ENCODE data around the gene SPAG16. TPM values are rescaled to one million over a fixed set of nuclear protein-coding genes. Genes with fewer than 3 reads are reported as not detected.

The SPAG16 gene
- total and polyA plus RNA-seq, 10 donors, result 9.0 to 19.7 (median 12.2) TPM

DNA sequence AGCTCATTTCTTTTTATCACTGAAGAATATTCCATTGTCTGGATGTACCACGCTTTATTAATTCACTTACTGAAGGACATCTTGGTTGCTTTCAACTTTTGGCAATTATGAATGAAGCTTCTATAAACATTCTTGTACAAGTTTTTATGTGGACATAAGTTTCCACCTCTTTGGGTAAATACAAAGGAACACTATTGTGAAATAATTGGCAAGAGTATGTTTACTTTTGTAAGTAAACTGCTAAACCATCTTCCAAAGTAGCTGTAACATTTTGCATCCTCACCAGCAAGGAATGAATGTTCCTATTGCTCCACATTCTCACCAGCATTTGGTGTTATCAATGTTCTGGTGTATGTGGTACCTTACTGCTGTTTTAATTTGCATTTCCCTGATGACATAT, 1110.8 kb downstream of the SPAG16 start:
- Histone ChIP-seq H3K27ac (no peak overlapping the region), H3K9me3 (no peaks in the 10 kb centered on the region), H3K27me3 (replicated peaks in 1 of 7) (no peaks in the 10 kb centered on the region), H3K36me3 (no peaks in the 10 kb centered on the region), H3K4me1 (no peaks in the 10 kb centered on the region), H3K4me3 (no peak overlapping the region)
- no peak for TF ChIP-seq POLR2AphosphoS5 (IDR thresholded peaks at IDR 0.05)
- TF ChIP-seq, protein P1, sequence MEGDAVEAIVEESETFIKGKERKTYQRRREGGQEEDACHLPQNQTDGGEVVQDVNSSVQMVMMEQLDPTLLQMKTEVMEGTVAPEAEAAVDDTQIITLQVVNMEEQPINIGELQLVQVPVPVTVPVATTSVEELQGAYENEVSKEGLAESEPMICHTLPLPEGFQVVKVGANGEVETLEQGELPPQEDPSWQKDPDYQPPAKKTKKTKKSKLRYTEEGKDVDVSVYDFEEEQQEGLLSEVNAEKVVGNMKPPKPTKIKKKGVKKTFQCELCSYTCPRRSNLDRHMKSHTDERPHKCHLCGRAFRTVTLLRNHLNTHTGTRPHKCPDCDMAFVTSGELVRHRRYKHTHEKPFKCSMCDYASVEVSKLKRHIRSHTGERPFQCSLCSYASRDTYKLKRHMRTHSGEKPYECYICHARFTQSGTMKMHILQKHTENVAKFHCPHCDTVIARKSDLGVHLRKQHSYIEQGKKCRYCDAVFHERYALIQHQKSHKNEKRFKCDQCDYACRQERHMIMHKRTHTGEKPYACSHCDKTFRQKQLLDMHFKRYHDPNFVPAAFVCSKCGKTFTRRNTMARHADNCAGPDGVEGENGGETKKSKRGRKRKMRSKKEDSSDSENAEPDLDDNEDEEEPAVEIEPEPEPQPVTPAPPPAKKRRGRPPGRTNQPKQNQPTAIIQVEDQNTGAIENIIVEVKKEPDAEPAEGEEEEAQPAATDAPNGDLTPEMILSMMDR (IDR thresholded peaks at IDR 0.05 in 8 of 11, conservative IDR thresholded peaks at IDR 0.05 in 3 of 11), result no peak
- TF ChIP-seq POLR2A (IDR thresholded peaks at IDR 0.05), result no peak
- WGBS, 5 donors, result 83 to 93% (median 87%) methylated on average over 1 of the region's 1 CpG
- intact Hi-C loops (cut with DNase I; ENCODE audit: low total_unique reads), result no loop called here
- DNase-seq, result no peak

DNA sequence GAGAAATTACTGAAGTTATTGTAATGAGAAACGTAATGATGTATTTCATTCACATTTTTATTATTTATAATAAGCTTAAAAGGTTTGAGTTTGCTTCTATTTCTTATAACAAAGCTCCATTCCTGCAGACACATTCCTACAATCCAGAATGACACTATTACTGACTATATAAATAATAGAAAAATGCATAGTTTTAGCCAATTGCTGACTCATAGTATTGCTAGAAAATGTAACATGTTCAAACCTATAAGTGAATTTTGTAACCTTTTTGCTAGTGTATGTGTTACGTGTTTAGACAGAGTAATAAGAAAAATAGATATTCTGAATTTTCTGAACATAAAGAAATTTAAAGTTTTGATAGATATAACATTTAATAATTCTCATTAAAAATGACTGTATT, 1117.3 kb downstream of the SPAG16 start:
- DNase-seq, result no peak
- WGBS, 5 donors, result 55 to 77% (median 68%) methylated on average over 2 of the region's 2 CpGs
- TF ChIP-seq POLR2AphosphoS5 (IDR thresholded peaks at IDR 0.05) (no peak), POLR2A (IDR thresholded peaks at IDR 0.05) (no peak)
- TF ChIP-seq, protein P1 (IDR thresholded peaks at IDR 0.05 in 8 of 11, conservative IDR thresholded peaks at IDR 0.05 in 3 of 11), result no peak

DNA sequence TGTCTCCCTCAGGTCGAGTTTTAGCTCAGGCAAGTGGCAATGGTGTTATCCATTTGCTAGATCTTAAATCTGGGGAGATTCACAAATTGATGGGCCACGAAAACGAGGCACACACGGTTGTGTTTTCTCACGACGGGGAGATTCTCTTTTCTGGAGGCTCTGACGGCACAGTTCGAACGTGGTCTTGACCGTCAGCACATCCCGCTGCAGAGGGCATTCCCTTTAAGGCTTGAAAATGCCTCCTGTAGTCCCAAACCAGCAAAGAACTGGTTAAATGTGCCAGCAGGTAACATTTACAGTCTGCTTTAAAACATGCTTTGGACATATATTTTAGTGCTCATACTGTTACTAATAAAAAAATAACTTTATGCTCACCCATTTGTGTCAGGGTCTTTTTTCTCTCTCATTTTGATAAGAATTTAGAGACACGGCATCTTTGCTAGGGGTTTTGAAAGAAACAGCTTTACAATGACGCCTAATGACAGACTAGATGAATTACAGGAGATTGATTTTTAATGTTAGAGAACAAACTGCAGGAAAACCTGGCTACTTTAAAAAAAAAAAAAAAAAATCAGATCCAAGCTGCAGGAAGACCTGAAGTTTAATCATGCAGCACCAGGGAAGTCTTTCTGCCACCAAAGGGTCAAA, 1126.0 kb downstream of the SPAG16 start:
- H3K4me3 ChIP-seq, result no peak overlapping the region
- TF ChIP-seq, protein P1 (IDR thresholded peaks at IDR 0.05 in 8 of 11, conservative IDR thresholded peaks at IDR 0.05 in 3 of 11), result no peak
- TF ChIP-seq POLR2AphosphoS5 (IDR thresholded peaks at IDR 0.05), result no peak
- no peak for TF ChIP-seq POLR2A (IDR thresholded peaks at IDR 0.05)
- H3K27ac ChIP-seq, result no peak overlapping the region
- no peaks in the 10 kb centered on the region for H3K4me1 ChIP-seq
- H3K9me3 ChIP-seq, result no peaks in the 10 kb centered on the region
- no peak for DNase-seq
- 46 to 61% (median 54%) methylated on average over 13 of the region's 13 CpGs for WGBS, 5 donors
- no peaks in the 10 kb centered on the region for H3K27me3 ChIP-seq (replicated peaks in 1 of 7)
- intact Hi-C loops (cut with DNase I; ENCODE audit: low total_unique reads), result no loop called here
- no peaks in the 10 kb centered on the region for H3K36me3 ChIP-seq

More for the DNA sequence above, 1117.3 kb downstream of the SPAG16 start:
- no peaks in the 10 kb centered on the region for H3K4me1 ChIP-seq
- H3K4me3 ChIP-seq, result no peak overlapping the region
- no peaks in the 10 kb centered on the region for H3K36me3 ChIP-seq
- H3K27me3 ChIP-seq (replicated peaks in 1 of 7), result no peaks in the 10 kb centered on the region
- no peak overlapping the region for H3K27ac ChIP-seq
- no peaks in the 10 kb centered on the region for H3K9me3 ChIP-seq
- intact Hi-C loops (cut with DNase I; ENCODE audit: low total_unique reads), result no loop called here

DNA sequence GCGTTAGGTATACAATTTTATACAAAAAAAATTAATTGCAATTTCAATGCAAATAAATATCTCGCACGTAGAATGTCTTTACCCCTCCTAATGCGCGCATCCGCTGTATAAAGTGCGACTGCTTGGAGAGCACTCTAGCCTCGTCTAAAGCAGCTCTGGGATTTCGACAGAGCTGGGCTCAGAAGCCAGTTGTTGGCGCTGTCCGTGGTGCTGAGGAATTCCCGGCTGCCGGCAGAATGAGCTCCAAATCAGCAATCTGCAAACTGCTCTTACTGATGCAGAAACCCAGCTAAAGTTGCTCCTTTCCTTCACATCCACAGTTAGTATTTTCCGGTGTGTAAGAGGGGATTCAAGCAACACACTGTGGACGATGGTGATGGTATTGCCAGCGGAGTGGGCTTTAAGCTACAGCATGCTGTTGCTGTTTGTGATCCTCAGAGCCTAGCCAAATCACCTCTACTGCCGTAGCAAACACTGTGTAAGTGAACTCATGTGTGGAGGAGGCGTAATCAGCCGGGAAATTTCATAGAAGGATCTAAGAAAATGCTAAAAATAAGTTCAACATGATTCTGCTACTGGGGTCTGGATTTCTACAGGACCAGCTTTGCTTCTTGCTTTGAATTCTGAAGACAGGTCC, 1126.8 kb downstream of the SPAG16 start, which contains the start of gene VWC2L:
TSS of gene VWC2L (plus strand) at position 137 of the 637 bp plus-strand sequence. CDS start 3,140 bp downstream, outside the sequence.
- Histone ChIP-seq H3K4me3 (no peak within 1 kb of the TSS), H3K4me1 (no peaks in the 10 kb centered on the region), H3K27ac (no peak within 1 kb of the TSS), H3K9me3 (no peaks in the 10 kb centered on the region), H3K36me3 (no peaks in the 10 kb centered on the region), H3K27me3 (replicated peaks in 1 of 7) (no peaks in the 10 kb centered on the region)
- no peak for DNase-seq
- TF ChIP-seq POLR2A (IDR thresholded peaks at IDR 0.05) (no peak), POLR2AphosphoS5 (IDR thresholded peaks at IDR 0.05) (no peak)
- TF ChIP-seq, protein P1 (IDR thresholded peaks at IDR 0.05 in 8 of 11, conservative IDR thresholded peaks at IDR 0.05 in 3 of 11), result no peak
- intact Hi-C loops (cut with DNase I; ENCODE audit: low total_unique reads), result no loop called here
- WGBS, 5 donors, result 13 to 18% (median 16%) methylated on average over 19 of the region's 19 CpGs

All from spleen (tissue), 11 donors.